ENCODE results near the gene SGMS1.

- TF ChIP-seq POLR2A (IDR thresholded peaks at IDR 0.05; ENCODE audit: low read depth, low read length) (no peak), POLR2AphosphoS5 (IDR thresholded peaks at IDR 0.05; ENCODE audit: low read depth, low read length) (no peak)
Observed at GRCh38 chr10:50334273-50334672, 289.5 kb downstream of the SGMS1 start.
